ENCODE results near the gene IL36B.

DNA sequence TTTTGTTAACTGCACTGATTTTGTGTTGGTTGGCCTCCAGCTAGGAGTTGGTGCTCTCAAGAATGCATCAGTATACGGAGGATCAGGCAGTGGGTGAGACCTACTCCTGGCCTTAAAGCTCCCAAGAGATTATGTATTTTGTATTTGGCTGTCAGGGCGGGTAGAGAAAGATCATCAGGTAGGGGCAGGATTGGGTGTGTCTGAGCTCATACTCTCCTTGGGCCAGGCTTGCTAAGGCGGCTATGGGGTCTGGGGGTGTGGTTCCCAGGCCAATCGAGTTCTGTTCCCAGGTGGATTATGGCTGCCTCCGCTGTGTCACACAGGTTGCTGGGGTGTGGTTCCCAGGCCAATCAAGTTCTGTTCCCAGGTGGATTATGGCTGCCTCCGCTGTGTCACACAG, 45.9 kb upstream of the IL36B start:
- TF ChIP-seq ZNF8 (CRISPR knock-in tag; IDR thresholded peaks at IDR 0.05) (no peak), ZFP30 (CRISPR knock-in tag; IDR thresholded peaks at IDR 0.05) (no peak)
- TF ChIP-seq, protein P1, sequence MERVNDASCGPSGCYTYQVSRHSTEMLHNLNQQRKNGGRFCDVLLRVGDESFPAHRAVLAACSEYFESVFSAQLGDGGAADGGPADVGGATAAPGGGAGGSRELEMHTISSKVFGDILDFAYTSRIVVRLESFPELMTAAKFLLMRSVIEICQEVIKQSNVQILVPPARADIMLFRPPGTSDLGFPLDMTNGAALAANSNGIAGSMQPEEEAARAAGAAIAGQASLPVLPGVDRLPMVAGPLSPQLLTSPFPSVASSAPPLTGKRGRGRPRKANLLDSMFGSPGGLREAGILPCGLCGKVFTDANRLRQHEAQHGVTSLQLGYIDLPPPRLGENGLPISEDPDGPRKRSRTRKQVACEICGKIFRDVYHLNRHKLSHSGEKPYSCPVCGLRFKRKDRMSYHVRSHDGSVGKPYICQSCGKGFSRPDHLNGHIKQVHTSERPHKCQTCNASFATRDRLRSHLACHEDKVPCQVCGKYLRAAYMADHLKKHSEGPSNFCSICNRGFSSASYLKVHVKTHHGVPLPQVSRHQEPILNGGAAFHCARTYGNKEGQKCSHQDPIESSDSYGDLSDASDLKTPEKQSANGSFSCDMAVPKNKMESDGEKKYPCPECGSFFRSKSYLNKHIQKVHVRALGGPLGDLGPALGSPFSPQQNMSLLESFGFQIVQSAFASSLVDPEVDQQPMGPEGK (CRISPR knock-in tag; IDR thresholded peaks at IDR 0.05; ENCODE audit: borderline replicate concordance) = no peak
